Fibroblast of upper back skin (primary cell): ENCODE data around the gene APOL4.
"Not testable (repeated sequence)": the region's sequence is repeated elsewhere in the genome, so short reads cannot be mapped to it uniquely, and the experiment has no call there.

Experiments used
- DNase-seq: peaks from one replicate; pipeline ENCODE4 v3.0.0-alpha.2; 2013

The APOL4 gene, protein sequence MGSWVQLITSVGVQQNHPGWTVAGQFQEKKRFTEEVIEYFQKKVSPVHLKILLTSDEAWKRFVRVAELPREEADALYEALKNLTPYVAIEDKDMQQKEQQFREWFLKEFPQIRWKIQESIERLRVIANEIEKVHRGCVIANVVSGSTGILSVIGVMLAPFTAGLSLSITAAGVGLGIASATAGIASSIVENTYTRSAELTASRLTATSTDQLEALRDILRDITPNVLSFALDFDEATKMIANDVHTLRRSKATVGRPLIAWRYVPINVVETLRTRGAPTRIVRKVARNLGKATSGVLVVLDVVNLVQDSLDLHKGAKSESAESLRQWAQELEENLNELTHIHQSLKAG

GRCh38 chr22:36201630-36202319, at the start of gene APOL4:
Gene APOL4, minus strand, starts transcription at chr22:36201809. Its CDS starts 75 bp downstream, at chr22:36201734.
- DNase-seq: peak; percentile 52

GRCh38 chr22:36250292-36250960, 48.8 kb upstream of the APOL4 start:
- not testable (repeated sequence) for DNase-seq

DNA sequence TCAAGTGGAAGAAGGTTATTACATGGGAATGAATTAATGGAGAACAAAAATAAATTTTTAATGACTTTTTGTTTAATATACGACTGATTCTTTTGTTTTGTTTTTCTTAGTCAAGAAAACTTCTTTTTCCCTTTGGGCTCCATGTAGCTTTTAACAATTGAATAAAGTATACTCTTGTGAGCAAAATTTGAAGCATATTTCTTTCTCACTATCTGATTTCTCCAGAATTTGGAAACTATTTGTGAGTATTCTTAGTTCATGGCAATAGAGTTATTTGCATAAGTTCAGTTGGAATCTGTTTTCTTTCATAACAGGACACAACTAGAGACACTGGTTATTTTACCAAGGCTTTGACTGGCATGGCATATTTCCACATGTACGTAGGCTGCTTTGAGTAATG, 47.6 kb upstream of the APOL4 start:
- DNase-seq: no peak

DNA sequence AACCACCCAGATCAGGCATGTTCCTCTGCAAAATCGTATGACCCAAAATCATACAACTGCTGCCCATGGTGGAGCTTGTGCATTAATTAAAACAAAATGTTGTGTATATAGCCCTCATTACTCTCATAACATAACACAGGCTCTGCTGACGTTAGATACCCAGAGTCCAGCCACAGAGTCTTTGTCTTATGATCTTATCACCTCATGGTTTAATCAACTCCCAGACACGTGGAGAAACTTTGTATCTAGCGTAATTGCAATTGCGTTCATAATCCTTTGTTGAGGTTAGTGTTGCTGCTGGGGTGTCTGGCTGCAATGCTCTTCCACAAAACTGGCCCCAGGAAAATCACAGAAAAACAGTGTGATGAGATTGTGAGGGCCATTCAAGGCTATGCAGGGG, 46.3 kb upstream of the APOL4 start:
- no peak for DNase-seq

DNA sequence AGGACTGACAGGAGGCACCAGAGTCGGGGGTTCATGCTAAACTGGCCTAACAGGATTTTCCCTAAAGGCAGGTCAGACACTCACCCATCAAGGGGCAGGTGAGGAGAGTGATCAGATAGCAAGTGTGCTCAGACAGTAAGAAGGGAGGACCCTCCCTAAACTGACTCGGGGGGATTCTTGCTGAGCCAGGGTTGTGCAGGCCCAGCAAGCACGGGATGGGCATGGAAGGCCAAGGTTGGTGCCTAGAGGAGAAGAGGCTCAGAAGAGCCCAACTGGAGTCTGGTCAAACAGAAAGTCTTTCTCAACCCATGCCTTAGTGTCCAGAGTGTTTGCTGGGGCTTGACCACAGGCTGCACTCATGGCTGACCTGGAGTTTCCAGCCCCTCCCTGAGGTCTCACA, 45.1 kb upstream of the APOL4 start:
- DNase-seq: no peak

GRCh38 chr22:36245805-36246356, 44.3 kb upstream of the APOL4 start:
- no peak for DNase-seq

DNA sequence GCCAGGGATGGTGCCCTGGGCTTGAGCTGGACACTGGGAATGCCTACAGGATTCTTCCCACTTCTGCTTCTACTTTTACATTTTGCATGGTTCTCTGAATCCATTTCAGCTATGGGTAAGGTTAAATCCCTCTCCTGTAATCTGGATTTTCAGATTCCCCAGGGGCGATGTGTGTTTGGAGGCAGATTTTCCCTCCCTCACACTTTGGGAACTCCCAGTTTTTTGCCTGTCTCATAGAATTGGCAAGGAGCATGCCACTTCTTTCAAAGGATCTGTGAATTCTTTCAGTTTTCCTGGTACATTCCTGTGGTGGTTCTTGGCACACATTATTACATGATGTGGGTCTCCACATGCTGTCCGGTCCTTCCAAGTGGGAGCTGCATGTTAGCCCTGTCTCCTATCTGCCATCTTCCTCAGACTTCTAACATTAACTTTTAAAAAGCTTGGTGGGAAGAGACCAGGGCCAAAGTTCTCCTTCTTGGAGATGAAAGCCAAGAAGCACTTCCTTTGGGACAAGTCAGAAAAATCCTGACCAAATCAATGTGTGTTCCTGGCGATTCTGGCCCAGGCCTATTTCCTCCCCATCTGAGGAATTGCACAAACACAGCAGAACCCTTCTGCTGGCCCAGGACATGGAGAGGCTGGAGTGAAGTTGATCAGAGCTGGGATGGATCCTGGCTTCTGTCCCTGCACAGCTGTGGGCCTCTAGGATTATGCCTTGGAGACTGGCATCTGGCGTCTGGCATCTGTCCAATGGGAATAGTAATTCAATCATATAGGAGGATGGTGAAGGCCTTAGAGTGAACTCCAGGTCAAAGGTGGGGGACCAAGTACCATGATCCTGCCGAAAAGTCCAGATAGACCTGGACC, 43.1 kb upstream of the APOL4 start:
- DNase-seq: peak; percentile 84

- DNase-seq: no peak
Measured at GRCh38 chr22:36243986-36244385, 42.4 kb upstream of the APOL4 start.

- peak; percentile 95 for DNase-seq
Measured at GRCh38 chr22:36239401-36240171, 38.0 kb upstream of the APOL4 start, which contains the start of gene APOL2. Gene APOL2, minus strand, starts transcription at chr22:36239527. Its CDS starts 6,365 bp downstream, at chr22:36233162.

GRCh38 chr22:36239150-36239400, 37.5 kb upstream of the APOL4 start:
- DNase-seq: no peak

GRCh38 chr22:36238373-36239149, 37.0 kb upstream of the APOL4 start:
- no peak for DNase-seq

DNA sequence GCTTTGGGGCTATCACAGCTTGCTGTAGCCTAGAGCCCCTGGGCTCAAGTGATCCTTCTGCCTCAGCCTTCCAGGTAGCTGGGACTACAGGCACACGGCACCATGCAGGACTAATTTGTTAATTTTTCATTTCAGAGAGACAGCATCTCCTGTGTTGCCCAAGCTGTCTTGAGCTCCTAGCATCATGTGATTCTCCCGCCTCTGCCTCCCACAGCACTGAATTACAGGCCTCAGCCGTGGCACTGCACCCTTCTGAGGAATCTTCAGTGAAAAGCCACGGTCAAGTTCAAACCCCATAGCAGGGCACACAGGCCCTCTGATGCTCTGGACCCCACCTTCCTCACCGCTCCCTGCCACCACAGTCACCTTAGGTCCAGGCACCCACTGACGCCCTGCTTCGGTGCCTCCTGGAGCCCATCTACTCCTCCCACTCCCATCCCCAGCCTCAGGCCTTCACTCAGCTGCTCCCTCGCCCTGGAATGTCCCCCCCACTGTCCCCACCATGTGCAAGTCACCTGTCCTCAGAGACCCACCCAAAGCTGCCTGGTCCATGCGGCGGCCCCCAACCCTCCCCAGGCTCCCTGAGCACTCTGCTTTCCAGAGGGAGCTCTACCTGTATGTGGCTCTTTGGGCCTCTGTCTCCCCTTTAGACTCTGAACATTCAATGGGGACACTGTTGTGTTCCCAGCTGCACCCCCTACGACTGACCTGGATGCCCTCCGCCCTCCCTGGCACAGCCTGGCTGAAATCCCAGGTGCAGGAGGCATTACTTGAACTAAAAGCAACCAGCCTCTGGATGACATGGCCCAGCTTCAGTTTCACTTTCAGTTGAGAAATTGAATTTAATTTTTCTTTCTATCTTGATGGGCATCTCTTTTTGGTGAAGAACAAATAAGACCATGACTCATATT, 36.1 kb upstream of the APOL4 start:
- DNase-seq: no peak

DNA sequence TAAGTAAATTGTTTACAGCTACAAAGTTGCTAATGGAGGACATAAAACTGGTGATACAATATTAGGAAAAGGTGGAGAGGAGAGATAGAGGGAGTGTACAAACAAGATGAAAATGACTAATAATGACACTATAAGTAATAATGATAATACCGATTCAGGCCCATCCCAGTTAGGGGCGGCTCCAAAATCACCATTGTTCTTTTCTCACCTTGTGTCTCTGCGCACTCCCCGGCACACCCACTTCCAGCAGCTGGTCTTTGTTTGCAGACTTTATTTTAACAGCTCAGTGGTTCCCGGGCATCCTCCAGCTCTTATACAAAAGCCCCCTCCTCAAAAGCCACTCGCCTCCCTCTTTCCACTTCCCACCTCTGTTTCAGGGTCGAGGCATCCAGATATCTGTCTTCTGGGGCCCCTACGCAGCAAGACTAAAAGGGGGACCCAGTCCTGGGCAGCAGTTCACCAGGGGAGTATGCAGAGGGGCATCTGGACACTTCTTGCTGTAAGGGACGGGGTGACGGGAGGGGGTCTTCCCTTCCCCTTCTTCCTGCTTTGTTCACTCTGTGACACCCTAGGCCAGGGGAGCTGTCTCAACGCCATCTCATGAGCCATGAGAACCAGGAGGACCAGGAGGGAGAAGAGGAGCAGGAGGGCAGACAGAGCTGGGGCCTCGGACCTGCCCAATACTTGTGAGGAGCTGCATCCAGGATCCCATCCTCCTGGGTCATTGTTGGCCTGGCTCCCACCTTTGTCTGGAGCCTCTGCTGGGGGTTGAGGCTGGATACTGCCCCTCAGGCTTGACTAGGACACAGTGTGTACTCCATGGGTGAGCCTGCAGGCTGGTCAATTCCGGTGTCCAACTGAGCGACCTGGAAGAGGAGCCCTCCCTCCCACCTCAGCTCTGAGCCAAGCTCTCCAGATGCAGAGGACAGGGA, 35.0 kb upstream of the APOL4 start:
- DNase-seq: no peak

DNA sequence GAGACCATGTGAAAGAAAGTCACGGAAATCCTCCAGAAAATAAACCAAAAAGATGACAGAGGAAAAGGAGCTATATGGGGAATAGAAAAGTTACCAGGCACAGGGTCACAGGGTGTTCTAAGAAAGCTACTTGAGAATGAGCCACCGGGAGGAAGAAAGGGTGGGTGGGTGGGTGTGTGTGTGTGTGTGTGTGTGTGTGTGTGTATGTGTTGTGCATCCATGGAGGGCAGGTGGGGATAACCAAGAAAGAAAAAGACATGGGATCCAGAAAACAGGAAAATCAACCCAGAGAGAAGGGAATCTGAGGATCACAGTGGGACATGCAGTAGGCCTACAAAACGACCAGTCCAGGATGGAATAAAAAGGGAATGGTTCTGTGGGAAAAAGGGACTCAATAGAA, 34.0 kb upstream of the APOL4 start:
- no peak for DNase-seq

DNA sequence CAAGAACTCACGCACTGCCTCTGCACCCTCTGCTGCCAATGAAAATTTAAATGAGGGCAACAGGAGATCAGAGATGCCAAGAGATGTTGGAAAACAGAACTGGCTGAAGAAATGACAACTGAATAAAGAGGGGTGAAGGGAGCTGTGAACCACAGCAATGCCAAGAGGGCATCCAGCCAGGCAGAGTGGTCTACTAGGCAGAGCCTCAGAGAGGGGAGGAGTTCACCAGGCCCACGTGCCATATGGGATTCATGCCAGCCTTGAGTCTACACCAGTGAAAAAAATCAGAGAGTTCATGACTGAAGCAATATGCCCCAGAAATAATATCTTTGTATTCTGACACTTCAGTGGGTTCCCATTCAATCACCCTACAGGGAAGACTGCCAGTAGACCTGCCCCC, 33.3 kb upstream of the APOL4 start:
- DNase-seq: no peak

DNA sequence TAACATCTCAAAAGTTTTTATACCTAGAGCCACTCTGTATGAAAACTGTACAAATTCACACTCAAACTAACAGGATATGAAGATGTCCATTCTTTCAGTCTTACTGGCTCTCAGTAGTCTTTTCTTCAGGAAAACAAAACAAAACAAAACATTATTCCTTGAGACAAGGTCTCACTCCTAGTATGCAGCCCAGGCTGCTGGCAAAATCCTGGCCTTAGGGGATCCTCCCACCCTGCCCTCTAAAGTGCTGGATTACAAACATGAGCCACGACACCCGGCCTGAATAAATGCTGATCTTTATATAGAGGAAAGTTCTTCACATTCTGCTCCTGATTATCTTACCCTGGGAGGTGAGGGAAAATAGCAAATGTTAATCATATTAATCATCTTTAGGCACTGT, 32.6 kb upstream of the APOL4 start:
- no peak for DNase-seq

DNA sequence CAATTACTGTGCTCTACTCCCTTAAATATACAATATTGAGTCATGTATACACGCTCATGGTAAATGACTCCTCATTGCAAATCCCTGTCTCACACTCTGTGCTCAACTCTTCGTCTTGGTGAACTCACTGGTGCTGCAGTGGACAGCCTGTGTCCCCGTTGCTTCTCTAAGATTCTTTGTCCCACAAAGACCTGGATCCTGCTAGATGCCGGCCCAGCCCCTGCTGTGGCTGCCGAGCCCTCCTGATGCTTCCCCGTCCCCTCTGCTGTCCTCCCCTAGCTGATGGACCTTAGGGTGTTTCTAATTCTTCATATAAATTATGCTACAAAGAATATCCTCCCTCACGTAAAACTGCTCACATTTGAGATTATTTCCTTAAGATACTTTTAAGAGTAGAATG, 32.2 kb upstream of the APOL4 start:
- no peak for DNase-seq

DNA sequence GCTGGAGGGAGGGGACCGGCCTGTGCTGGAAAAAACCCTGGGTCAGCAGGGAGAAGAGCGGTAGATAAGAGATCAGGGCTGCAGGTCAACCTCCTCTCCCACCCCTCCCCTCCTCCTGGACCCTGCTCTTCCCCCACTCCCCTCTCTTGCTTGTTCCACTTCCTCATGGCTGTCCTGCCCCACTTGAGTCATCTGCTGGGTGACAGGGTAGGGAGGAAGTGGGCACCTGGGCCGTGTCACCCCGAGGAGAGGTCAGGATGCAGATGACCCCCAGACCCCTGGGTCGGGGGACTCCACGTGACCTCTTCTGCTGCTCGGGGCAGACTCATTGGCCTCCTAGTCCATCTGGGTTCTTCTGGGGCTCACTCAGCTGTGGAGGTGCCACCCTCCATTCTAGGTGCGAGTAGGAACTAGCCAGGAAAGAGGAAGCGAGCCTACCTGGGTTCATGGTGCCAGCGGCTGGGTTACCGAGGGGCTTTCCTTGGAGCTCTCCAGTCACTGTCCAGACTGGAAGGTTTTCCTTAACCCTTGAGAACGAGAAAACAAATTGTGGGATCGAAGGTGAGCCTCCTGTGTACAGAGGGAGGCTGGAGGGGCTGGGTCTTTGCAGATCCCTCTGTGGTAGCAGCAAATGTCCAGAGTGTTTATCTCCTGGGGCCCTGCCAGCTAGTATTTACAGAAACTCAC, 31.2 kb upstream of the APOL4 start:
- DNase-seq: no peak
